Heart right ventricle (tissue), 16 donors: ENCODE measurements around the gene NECAB3. TPM values are rescaled to one million over a fixed set of nuclear protein-coding genes. Genes with fewer than 3 reads are reported as not detected.
A peak's percentile ranks its signal among the peaks of the same experiment; 100 is the strongest.

Experiments used
- ATAC-seq, 8 donors: fragments of 200-7000 bp; cut with Tn5 transposase; one replicate each; pipeline ENCODE4 v1.9.1; 2020; ENCODE audit warnings: mild to moderate bottlenecking in 8 of 8, moderate library complexity in 8 of 8, moderate number of reproducible peaks in 1 of 8
- DNase-seq, 2 donors: peaks; one replicate each; pipeline ENCODE4 v3.0.0-alpha.2; 2020
- H3K27ac ChIP-seq, 10 donors: fragments of 200-600 bp; sonication (generic) in 2 of 10; one replicate each; pipeline versions ENCODE4 v1.5.0 to v1.8.0; 2020 to 2022; ENCODE audit warnings: mild to moderate bottlenecking in 3 of 10
- H3K27me3 ChIP-seq, 7 donors: fragments of 200-600 bp; one replicate each; pipeline ENCODE4 v1.8.0; 2021 to 2022; ENCODE audit warnings: mild to moderate bottlenecking in 2 of 7
- H3K36me3 ChIP-seq, 9 donors: fragments of 200-600 bp; sonication (generic) in 1 of 9; one replicate each; pipeline versions ENCODE4 v1.5.0 to v1.8.0; 2020 to 2022; ENCODE audit warnings: mild to moderate bottlenecking in 2 of 9
- H3K4me1 ChIP-seq, 9 donors: fragments of 200-600 bp; sonication (generic) in 1 of 9; one replicate each; pipeline versions ENCODE4 v1.5.0 to v1.8.0; 2020 to 2022; ENCODE audit warnings: mild to moderate bottlenecking in 4 of 9
- H3K4me3 ChIP-seq, 10 donors: fragments of 200-600 bp; sonication (generic) in 2 of 10; one replicate each; pipeline versions ENCODE4 v1.5.0 to v1.8.0; 2020 to 2022; ENCODE audit warnings: mild to moderate bottlenecking in 7 of 10, moderate library complexity in 2 of 10
- H3K9me3 ChIP-seq, 11 donors: fragments of 200-600 bp in 10 of 11; sonication (generic) in 2 of 11; one replicate each; pipeline versions ENCODE4 v1.5.0 to v1.8.0; 2013 to 2022; ENCODE audit warnings: mild to moderate bottlenecking in 2 of 11, control low read depth in 1 of 11, moderate library complexity in 1 of 11
- whole genome bisulfite sequencing, 2 donors: extraction: QIAGEN DNeasy Blood & Tissue Kit; methylation state at CpG; one replicate each; pipeline ENCODE4 v1.1.7; 2013; ENCODE audit warnings: inconsistent platforms in 1 of 2; 5-methylcytosine and 5-hydroxymethylcytosine counted together
- intact Hi-C, 10 donors: fragments of 100-400 bp; cut with DNase I; formaldehyde crosslinking; loops; one replicate each; pipeline versions ENCODE4 v1.11.1 to v1.14.2; 2022
- polyA plus RNA-seq, 2 donors: library from polyadenylated mRNA; stranded (reverse); fragments of 200-250 nt; gene quantifications; one replicate each; pipeline ENCODE4 v1.2.3, GENCODE V29; 2013
- total RNA-seq, 10 donors: library from RNA; stranded (reverse); fragmentation: NEBNext Ultra II Directional in 3 of 10; extraction: Animal tissue kit (Norgen Biotek cat#: 25700) in 3 of 10; gene quantifications; one replicate each; pipeline versions ENCODE4 v1.2.1 to v1.2.4, GENCODE V29; 2021 to 2023
- TF ChIP-seq, protein P1 (sequence below), 9 donors: fragments of 200-600 bp; sonication (generic) in 2 of 9; IDR thresholded peaks; one replicate each; pipeline versions ENCODE4 v1.5.0 to v1.8.0; 2021 to 2022; ENCODE audit warnings: antibody characterized with exemption in 9 of 9, mild to moderate bottlenecking in 5 of 9, moderate library complexity in 1 of 9
- donor health status: Arrhythmogenic right ventricular cardiomyopathy.
- donor health status: ischemic (EF 13 %, LVEDD 7.1; RV severe dilation, severe dysfunction).
- donor health status: healthy with polysubstance abuse.
- donor health status: DM: no; HTN: yes; CAD: no.
- donor health status: DM: no; HTN: no; CAD: no.
- donor health status: ischemic (EF 25% LVEDD 6.9; RV normal size, moderate dysfunction).
- donor health status: ischemic (EF 25% LVEDD 5.7; RV mildly dilated, moderate dysfunction).
- donor health status: healthy.
- donor health status: DM: yes; HTN: yes; CAD: no.
- donor health status: Ischemic cardiomyopathy.
- donor health status: ischemic (EF 35%, LVEDD 5.7; RV mildly dilated, moderate dysfunction).
- donor health status: nonischemic (EF 11% LVEDD 7.7; RV severe dilation, severe dysfunction).
- donor health status: DM: yes; HTN: yes; CAD: no.
- donor health status: PGD.
- donor health status: ischemic (EF 29% LVEDD 5.4; RV normal size, mild dysfunction).
- donor health status: nonischemic (EF 23%, LVEDD 6.1; RV moderate dilation, normal function).

NECAB3 gene
- total and polyA plus RNA-seq, 12 donors: 36.6 to 92.8 (median 77.2) TPM

DNA sequence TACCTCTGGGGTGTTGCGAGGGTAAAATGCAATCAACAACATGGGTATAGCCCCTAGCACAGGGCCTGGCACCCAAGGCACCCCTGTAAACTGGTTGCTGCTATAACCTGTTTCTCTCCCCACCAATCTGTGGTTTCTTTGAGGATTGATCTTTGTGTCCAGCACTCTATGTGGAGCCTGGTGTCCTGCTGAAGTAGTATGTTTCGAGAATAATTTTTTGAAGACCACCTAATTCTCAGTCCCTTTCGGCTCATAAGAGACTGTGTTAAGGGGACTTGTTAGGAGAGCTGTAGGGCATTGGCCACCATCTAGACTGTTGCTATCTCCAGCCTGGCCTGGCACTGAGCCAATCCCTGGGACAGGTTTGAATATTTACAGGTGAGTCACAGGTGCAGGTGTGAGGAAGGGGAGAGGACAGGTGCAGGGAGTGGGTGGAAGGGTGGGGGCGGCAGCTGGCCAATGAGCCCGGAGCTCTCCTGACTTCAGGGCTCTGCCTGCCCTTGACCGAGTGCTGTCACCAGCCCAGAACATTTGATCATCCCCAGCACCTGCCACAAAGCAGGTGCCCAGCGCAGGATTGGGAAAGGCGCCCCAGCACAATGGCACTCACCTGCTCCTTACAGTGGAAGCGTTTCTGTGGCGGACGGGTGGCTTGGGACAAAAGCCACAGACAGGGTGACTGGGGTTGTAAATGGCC is 20.2 kb downstream of the NECAB3 start:
- TF ChIP-seq, protein P1, sequence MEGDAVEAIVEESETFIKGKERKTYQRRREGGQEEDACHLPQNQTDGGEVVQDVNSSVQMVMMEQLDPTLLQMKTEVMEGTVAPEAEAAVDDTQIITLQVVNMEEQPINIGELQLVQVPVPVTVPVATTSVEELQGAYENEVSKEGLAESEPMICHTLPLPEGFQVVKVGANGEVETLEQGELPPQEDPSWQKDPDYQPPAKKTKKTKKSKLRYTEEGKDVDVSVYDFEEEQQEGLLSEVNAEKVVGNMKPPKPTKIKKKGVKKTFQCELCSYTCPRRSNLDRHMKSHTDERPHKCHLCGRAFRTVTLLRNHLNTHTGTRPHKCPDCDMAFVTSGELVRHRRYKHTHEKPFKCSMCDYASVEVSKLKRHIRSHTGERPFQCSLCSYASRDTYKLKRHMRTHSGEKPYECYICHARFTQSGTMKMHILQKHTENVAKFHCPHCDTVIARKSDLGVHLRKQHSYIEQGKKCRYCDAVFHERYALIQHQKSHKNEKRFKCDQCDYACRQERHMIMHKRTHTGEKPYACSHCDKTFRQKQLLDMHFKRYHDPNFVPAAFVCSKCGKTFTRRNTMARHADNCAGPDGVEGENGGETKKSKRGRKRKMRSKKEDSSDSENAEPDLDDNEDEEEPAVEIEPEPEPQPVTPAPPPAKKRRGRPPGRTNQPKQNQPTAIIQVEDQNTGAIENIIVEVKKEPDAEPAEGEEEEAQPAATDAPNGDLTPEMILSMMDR (IDR thresholded peaks at IDR 0.05): no peak
- intact Hi-C loops: loop anchor here in 8 of 10 donors (1.0 to 10.0 kb wide), 6 partner anchors 192 to 259 kb away; no protein-coding TSS in a partner anchor

DNA sequence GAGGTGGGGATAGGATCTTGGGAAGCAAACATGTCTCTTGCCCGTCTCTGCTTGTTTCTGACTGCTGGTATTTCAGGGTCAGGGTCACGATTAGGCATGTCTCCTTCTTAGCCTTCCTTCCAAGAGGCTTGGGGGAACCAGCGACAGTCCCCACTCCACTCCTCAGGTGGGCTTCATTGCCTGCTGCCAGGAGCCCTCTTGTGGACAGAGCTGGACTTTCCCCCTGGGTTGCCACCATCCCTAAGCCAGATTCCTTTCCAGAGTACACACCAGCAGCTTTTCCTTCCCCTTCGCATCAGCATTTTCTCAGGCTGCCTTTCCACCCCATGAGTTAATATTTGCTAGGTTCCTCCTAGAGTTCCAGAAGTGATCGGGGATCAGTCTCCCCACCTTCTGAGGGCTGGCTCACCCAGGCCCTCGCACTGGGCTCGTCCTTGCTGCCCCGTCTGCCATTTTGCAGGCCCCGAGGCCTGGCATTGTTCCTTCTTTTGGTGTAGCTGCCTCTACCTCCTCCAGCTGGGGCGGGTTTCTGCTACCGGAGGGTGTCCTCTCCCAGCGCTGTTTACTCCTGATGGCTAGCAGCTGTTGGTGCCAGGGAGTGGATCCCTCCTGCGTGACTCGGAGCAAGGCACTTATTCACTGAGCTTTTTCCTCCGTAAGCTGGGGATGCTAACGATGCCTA is 20.9 kb downstream of the NECAB3 start:
- peak overlapping the region in 5 of 10 donors; percentile 1 to 38 (median 21) for H3K4me3 ChIP-seq
- no peaks in the 10 kb centered on the region for H3K27me3 ChIP-seq
- peaks cover 0 to 20% (median 3%) of the 10 kb centered on the region in 9 donors for H3K36me3 ChIP-seq
- DNase-seq (peak in 1 of 2 donors; percentile 60), ATAC-seq (peak; percentile 48 to 75 (median 63))
- no peaks in the 10 kb centered on the region for H3K9me3 ChIP-seq
- intact Hi-C loops: loop anchor here in 8 of 10 donors (1.0 to 10.0 kb wide), 6 partner anchors 191 to 259 kb away; no protein-coding TSS in a partner anchor
- peaks cover 4 to 32% (median 23%) of the 10 kb centered on the region in 9 donors for H3K4me1 ChIP-seq
- 42 to 48% methylated on average over 16 of the region's 16 CpGs for WGBS, 2 donors
- peak overlapping the region in 1 of 10 donors; percentile 6 for H3K27ac ChIP-seq
- TF ChIP-seq, protein P1 (IDR thresholded peaks at IDR 0.05): peak; percentile 51 to 80 (median 74)

More for the DNA sequence above, 20.2 kb downstream of the NECAB3 start:
- H3K36me3 ChIP-seq: peaks cover 0 to 27% (median 6%) of the 10 kb centered on the region in 9 donors
- 83 to 91% methylated on average over 11 of the region's 11 CpGs for WGBS, 2 donors
- no peaks in the 10 kb centered on the region for H3K9me3 ChIP-seq
- H3K27me3 ChIP-seq: no peaks in the 10 kb centered on the region
- H3K27ac ChIP-seq: no peak overlapping the region
- DNase-seq (no peak), ATAC-seq (peak in 5 of 8 donors; percentile 6 to 17 (median 10))
- H3K4me3 ChIP-seq: peak overlapping the region in 1 of 10 donors; percentile 15
- peaks cover 0 to 25% (median 17%) of the 10 kb centered on the region in 9 donors for H3K4me1 ChIP-seq

DNA sequence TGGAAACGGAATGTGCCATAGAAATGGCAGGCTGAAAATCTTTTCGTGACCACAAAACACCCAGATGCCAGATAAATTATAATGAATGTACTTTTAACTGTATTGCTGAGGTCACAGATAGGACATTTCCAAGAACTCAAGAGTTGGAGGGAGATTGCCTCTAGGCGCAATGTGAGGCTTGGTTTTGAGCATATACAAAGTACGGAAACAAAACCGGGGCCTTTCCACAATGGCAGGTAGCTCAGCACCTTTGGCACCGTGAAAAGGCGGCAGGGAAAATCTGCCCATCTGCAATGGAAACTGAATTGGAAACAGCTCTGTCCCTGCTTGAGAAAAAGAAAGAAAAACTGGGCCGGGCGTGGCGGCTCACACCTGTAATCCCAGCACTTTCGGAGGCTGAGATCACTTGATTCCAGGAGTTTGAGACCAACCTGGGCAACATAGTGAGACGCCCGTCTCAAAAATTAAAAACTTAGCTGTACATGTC is 22.6 kb downstream of the NECAB3 start:
- intact Hi-C loops: loop anchor here in 7 of 10 donors (2.0 to 10.0 kb wide), 5 partner anchors 189 to 257 kb away; no protein-coding TSS in a partner anchor

More for the DNA sequence above, 22.6 kb downstream of the NECAB3 start:
- H3K4me3 ChIP-seq: no peak overlapping the region
- no peak for ATAC-seq
- TF ChIP-seq, protein P1 (IDR thresholded peaks at IDR 0.05): no peak
- H3K36me3 ChIP-seq: peaks cover 0 to 5% (median 0%) of the 10 kb centered on the region in 9 donors
- no peaks in the 10 kb centered on the region for H3K27me3 ChIP-seq
- H3K4me1 ChIP-seq: peaks cover 4 to 48% (median 37%) of the 10 kb centered on the region in 9 donors
- DNase-seq: no peak
- H3K9me3 ChIP-seq: no peaks in the 10 kb centered on the region
- WGBS, 2 donors: 73 to 82% methylated on average over 13 of the region's 13 CpGs
- H3K27ac ChIP-seq: no peak overlapping the region
